Transverse colon (tissue), 3 donors: Measurements from ENCODE around the gene ILDR1.

Experiments used
- CTCF ChIP-seq, 5 experiments: fragments of 200-600 bp in 3 of 5; fragments of 450-650 bp in 2 of 5; sonication (generic) in 3 of 5; IDR thresholded peaks; 1 replicate in 2 of 5; 2 replicates in 3 of 5; pipeline ENCODE4 v1.5.1; 2016 to 2017; ENCODE audit warnings: antibody characterized with exemption in 5 of 5, inconsistent platforms in 3 of 5, mild to moderate bottlenecking in 2 of 5, moderate library complexity in 1 of 5
- POLR2A ChIP-seq: fragments of 450-650 bp; IDR thresholded peaks from one replicate; pipeline ENCODE4 v1.6.1; 2016; ENCODE audit warnings: antibody characterized with exemption, mild to moderate bottlenecking, moderate library complexity

- TF ChIP-seq CTCF (IDR thresholded peaks at IDR 0.05): no peak
- TF ChIP-seq POLR2A: no peak
Observed at GRCh38 chr3:121969631-121970030, 52.4 kb downstream of the ILDR1 start.
